ENCODE data around the gene ELFN1. TPM values are rescaled to one million over a fixed set of nuclear protein-coding genes. Genes with fewer than 3 reads are reported as not detected.

The ELFN1 gene
- total and polyA plus RNA-seq, 2 donors (not counting 3 experiments of a cell fraction or from before 2014, with no cell fraction given): 0.37 to 1.0 TPM

GRCh38 chr7:1685000-1685624 lies 15.0 kb downstream of the ELFN1 start:
- Histone ChIP-seq H3K27me3 (ENCODE audit: control insufficient read depth in 2 of 2, insufficient read depth in 2 of 2, low read length in 2 of 2) (no peaks in the 10 kb centered on the region), H3K9me3 (replicated peaks; ENCODE audit: control insufficient read depth, insufficient read depth, low read length) (no peaks in the 10 kb centered on the region), H3K27ac (ENCODE audit: insufficient read depth, low read depth, low read length) (no peak overlapping the region), H3K9me1 (replicated peaks; ENCODE audit: control insufficient read depth, extremely low read depth, insufficient read depth, low read length) (no peaks in the 10 kb centered on the region), H4K20me1 (replicated peaks; ENCODE audit: control insufficient read depth, extremely low read depth, insufficient read depth, low read length) (no peaks in the 10 kb centered on the region), H3K9ac (replicated peaks; ENCODE audit: extremely low read depth, insufficient read depth, low read length) (no peak overlapping the region), H3K79me2 (ENCODE audit: control insufficient read depth, insufficient read depth, low read length) (no peaks in the 10 kb centered on the region), H3K4me2 (ENCODE audit: insufficient read depth, low read length) (no peak overlapping the region), H3K36me3 (ENCODE audit: control insufficient read depth in 2 of 2, extremely low read depth in 1 of 2, insufficient read depth in 2 of 2, low read length in 2 of 2) (no peaks in the 10 kb centered on the region), H3K4me1 (ENCODE audit: control insufficient read depth, extremely low read depth, insufficient read depth, low read length) (no peaks in the 10 kb centered on the region), H3K4me3 (replicated peaks in 1 of 3; ENCODE audit: insufficient read depth in 1 of 3, low read depth in 1 of 3, low read length in 3 of 3) (no peak overlapping the region), H2AFZ (ENCODE audit: low read depth, low read length) (no peak overlapping the region)
- dilution Hi-C loops (cut with MboI; ENCODE audit: extremely low pct_ligation_motif_present, low sequenced_read_pairs): no loop called here
- intact Hi-C loops (cut with micrococcal nuclease): no loop called here
- DNase-seq (ENCODE audit: low read depth, low spot score) (no peak), FAIRE-seq (no peak)
- BruUV-seq (replicated peaks): no TSS peak
- CTCF ChIA-PET: interaction anchor here (1.3 kb wide), 1 partner anchor 21 kb away, joined by 5 read pairs; no protein-coding TSS in a partner anchor
- POLR2A ChIA-PET: no interaction called here
- TF ChIP-seq, protein P1, sequence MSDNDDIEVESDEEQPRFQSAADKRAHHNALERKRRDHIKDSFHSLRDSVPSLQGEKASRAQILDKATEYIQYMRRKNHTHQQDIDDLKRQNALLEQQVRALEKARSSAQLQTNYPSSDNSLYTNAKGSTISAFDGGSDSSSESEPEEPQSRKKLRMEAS (IDR thresholded peaks at IDR 0.05; ENCODE audit: insufficient read depth, insufficient read length): no peak

- Histone ChIP-seq H3K4me1 (ENCODE audit: control insufficient read depth, extremely low read depth, insufficient read depth, low read length) (no peaks in the 10 kb centered on the region), H3K4me3 (replicated peaks in 1 of 3; ENCODE audit: insufficient read depth in 1 of 3, low read depth in 1 of 3, low read length in 3 of 3) (no peak overlapping the region), H3K9me3 (replicated peaks; ENCODE audit: control insufficient read depth, insufficient read depth, low read length) (no peaks in the 10 kb centered on the region), H4K20me1 (replicated peaks; ENCODE audit: control insufficient read depth, extremely low read depth, insufficient read depth, low read length) (no peaks in the 10 kb centered on the region), H3K4me2 (ENCODE audit: insufficient read depth, low read length) (no peak overlapping the region), H3K27ac (ENCODE audit: insufficient read depth, low read depth, low read length) (no peak overlapping the region), H3K79me2 (ENCODE audit: control insufficient read depth, insufficient read depth, low read length) (no peaks in the 10 kb centered on the region), H2AFZ (ENCODE audit: low read depth, low read length) (no peak overlapping the region), H3K9ac (replicated peaks; ENCODE audit: extremely low read depth, insufficient read depth, low read length) (no peak overlapping the region), H3K9me1 (replicated peaks; ENCODE audit: control insufficient read depth, extremely low read depth, insufficient read depth, low read length) (no peaks in the 10 kb centered on the region), H3K27me3 (ENCODE audit: control insufficient read depth in 2 of 2, insufficient read depth in 2 of 2, low read length in 2 of 2) (no peaks in the 10 kb centered on the region), H3K36me3 (ENCODE audit: control insufficient read depth in 2 of 2, extremely low read depth in 1 of 2, insufficient read depth in 2 of 2, low read length in 2 of 2) (no peaks in the 10 kb centered on the region)
- FAIRE-seq: no peak
- intact Hi-C loops (cut with micrococcal nuclease): no loop called here
- dilution Hi-C loops (cut with MboI; ENCODE audit: extremely low pct_ligation_motif_present, low sequenced_read_pairs): no loop called here
- POLR2A ChIA-PET: no interaction called here
- no peak for DNase-seq (ENCODE audit: low read depth, low spot score)
- CTCF ChIA-PET: no interaction called here
- no TSS peak for BruUV-seq (replicated peaks)
- no peak for TF ChIP-seq POLR2A (IDR thresholded peaks at IDR 0.05; ENCODE audit: low read depth, low read length)
- no peak for TF ChIP-seq EZH2 (IDR thresholded peaks at IDR 0.05; ENCODE audit: borderline replicate concordance, low read depth, low read length, severe bottlenecking)
- no peak for TF ChIP-seq JUN (IDR thresholded peaks at IDR 0.05; ENCODE audit: borderline replicate concordance, insufficient read depth, insufficient read length, low read depth)
- TF ChIP-seq, protein P1 (IDR thresholded peaks at IDR 0.05; ENCODE audit: insufficient read depth, insufficient read length): no peak
- no peak for TF ChIP-seq FOS (IDR thresholded peaks at IDR 0.05; ENCODE audit: borderline replicate concordance, insufficient read depth, low read length)
- TF ChIP-seq GATA2 (IDR thresholded peaks at IDR 0.05; ENCODE audit: insufficient read depth, insufficient read length, low read depth, low read length): no peak
- no peak for TF ChIP-seq POLR2AphosphoS5 (IDR thresholded peaks at IDR 0.05; ENCODE audit: insufficient read depth, low read depth, low read length)
- no peak for TF ChIP-seq CTCF (IDR thresholded peaks at IDR 0.05; ENCODE audit: extremely low read depth in 1 of 2, insufficient read depth in 1 of 2, low read depth in 1 of 2, low read length in 2 of 2)
- TF ChIP-seq MYC (IDR thresholded peaks at IDR 0.05; ENCODE audit: low read depth, low read length): no peak
Measured at GRCh38 chr7:1688542-1688941, 18.5 kb downstream of the ELFN1 start.

Data from endothelial cell of umbilical vein (primary cell).